K562 (cell line): Measurements from ENCODE around the gene LMNA. TPM values are rescaled to one million over a fixed set of nuclear protein-coding genes. Genes with fewer than 3 reads are reported as not detected.

Source experiments
- CBX5 ChIP-seq: IDR thresholded peaks from 2 replicates; pipeline ENCODE4 v1.6.1; 2014; ENCODE audit warnings: low read depth, borderline replicate concordance
- CHD1 ChIP-seq: fragments of 200-600 bp; sonication (generic); IDR thresholded peaks from one replicate; pipeline ENCODE4 v1.6.1; 2012; ENCODE audit warnings: mild to moderate bottlenecking, moderate library complexity, low read length, inconsistent platforms
- ELF4 ChIP-seq: fragments of 450-650 bp; formaldehyde crosslinking; IDR thresholded peaks from 2 replicates; pipeline ENCODE4 v1.4.0; 2022; ENCODE audit warnings: missing genetic modification characterization
- HMG20B ChIP-seq: fragments of 250-450 bp; sonication (Bioruptor Pico); IDR thresholded peaks from 2 replicates; pipeline ENCODE4 v1.5.0; 2021; ENCODE audit warnings: mild to moderate bottlenecking
- ILF3 ChIP-seq: fragments of 450-650 bp; IDR thresholded peaks from 2 replicates; pipeline ENCODE4 v1.6.1; 2018; ENCODE audit warnings: antibody characterized with exemption, mild to moderate bottlenecking, moderate library complexity, borderline replicate concordance
- L3MBTL2 ChIP-seq: fragments of 450-650 bp; IDR thresholded peaks from 2 replicates; pipeline ENCODE4 v1.6.1; 2016; ENCODE audit warnings: mild to moderate bottlenecking, moderate library complexity
- MCM7 ChIP-seq, 2 experiments: fragments of 450-650 bp; IDR thresholded peaks; 2 replicates each; pipeline ENCODE4 v1.6.1; 2016 to 2018
- MYNN ChIP-seq, 2 experiments: sonication (generic); formaldehyde crosslinking in 1 of 2; IDR thresholded peaks; 2 replicates each; pipeline versions ENCODE4 v1.5.0 to v1.6.1; 2016 to 2020; ENCODE audit warnings: antibody characterized with exemption in 1 of 2, missing genetic modification reagents in 1 of 2
- NUFIP1 ChIP-seq: fragments of 450-650 bp; IDR thresholded peaks from 2 replicates; pipeline ENCODE4 v1.6.1; 2018; ENCODE audit not compliant: partially characterized antibody
- RBM15 ChIP-seq: fragments of 200-400 bp; formaldehyde crosslinking; IDR thresholded peaks from 2 replicates; pipeline ENCODE4 v1.6.1; 2018; ENCODE audit warnings: mild to moderate bottlenecking, low read length, moderate library complexity; ENCODE audit not compliant: insufficient read depth
- RFX7 ChIP-seq: fragments of 250-450 bp; sonication (Bioruptor Pico); IDR thresholded peaks from 2 replicates; pipeline ENCODE4 v1.5.1; 2021; ENCODE audit warnings: mild to moderate bottlenecking
- STAT6 ChIP-seq: sonication (generic); formaldehyde crosslinking; IDR thresholded peaks from 2 replicates; pipeline ENCODE4 v1.8.1; 2023; ENCODE audit warnings: mild to moderate bottlenecking, missing genetic modification reagents
- TFAM ChIP-seq: fragments of 250-450 bp; sonication (Bioruptor Pico); conservative IDR thresholded peaks from 2 replicates; pipeline ENCODE4 v1.5.0; 2021; ENCODE audit warnings: mild to moderate bottlenecking, moderate library complexity
- UBTF ChIP-seq, 2 experiments: IDR thresholded peaks; 2 replicates each; pipeline ENCODE4 v1.6.1; 2012; ENCODE audit warnings: improper control_type of control experiment in 2 of 2, low read depth in 2 of 2, low read length in 2 of 2, borderline replicate concordance in 1 of 2
- ZNF282 ChIP-seq: sonication (generic); formaldehyde crosslinking; IDR thresholded peaks from 2 replicates; pipeline ENCODE4 v1.8.1; 2023; ENCODE audit warnings: missing genetic modification reagents
- ZNF518B ChIP-seq: fragments of 250-450 bp; sonication (Bioruptor Pico); IDR thresholded peaks from 2 replicates; pipeline ENCODE4 v1.5.0; 2021; ENCODE audit warnings: mild to moderate bottlenecking, moderate library complexity
- ZNF644 ChIP-seq: fragments of 200-800 bp; sonication (Bioruptor generic); IDR thresholded peaks from 2 replicates; pipeline ENCODE4 v1.6.1; 2016; ENCODE audit warnings: low read depth, missing genetic modification characterization, missing compliant biosample characterization
- polyA plus RNA-seq, 8 experiments: library from polyadenylated mRNA; depleted of rRNA in 4 of 8; stranded (reverse) in 5 of 8; unstranded in 3 of 8; fragments of >200 nt; fragmentation: Nextera tagmentation in 2 of 8; fragmentation: Illumina TruSeq in 1 of 8; extraction: Ambion mirVana in 2 of 8; extraction: Trizol in 1 of 8; gene quantifications; 2 replicates each; pipeline versions ENCODE4 v1.2.1 to v1.2.3, GENCODE V29; 2011 to 2014; ENCODE audit warnings: inconsistent platforms in 1 of 8, missing spikeins in 1 of 8
- total RNA-seq, 7 experiments: library from RNA; depleted of rRNA in 6 of 7; stranded (reverse); fragments of >200 nt in 6 of 7; fragmentation: Illumina TruSeq in 2 of 7; extraction: Trizol in 2 of 7; gene quantifications; 2 replicates each; pipeline versions ENCODE4 v1.2.1 to v1.2.3, GENCODE V29; 2011 to 2021; ENCODE audit warnings: low replicate concordance in 1 of 7
- TF ChIP-seq, protein P1 (sequence below): fragments of 200-400 bp; formaldehyde crosslinking; IDR thresholded peaks from 2 replicates; pipeline ENCODE4 v1.6.1; 2017; ENCODE audit warnings: mild to moderate bottlenecking, low read depth, low read length, moderate library complexity

LMNA gene
- total and polyA plus RNA-seq, 9 of the 15 experiments (the other 6 are each of a cell fraction or from before 2014, with no cell fraction given) = 1.00 to 347 (median 88.2) TPM

GRCh38 chr1:156114919-156115513, 505 bp downstream of the LMNA start (continued):
- no peak for TF ChIP-seq CBX5
- TF ChIP-seq HMG20B (CRISPR knock-in tag) = no peak
- TF ChIP-seq RBM15 = no peak
- no peak for TF ChIP-seq MYNN (IDR thresholded peaks at IDR 0.05)
- TF ChIP-seq MYNN (CRISPR knock-in tag; IDR thresholded peaks at IDR 0.05) = no peak
- TF ChIP-seq ILF3 = no peak
- no peak for TF ChIP-seq NUFIP1
- TF ChIP-seq TFAM = no peak
- peak; percentile 22; the same call in 1 of the 2 replicates for TF ChIP-seq ELF4
- peak; percentile 18; the same call in 1 of the 2 replicates for TF ChIP-seq L3MBTL2
- peak; percentile 80 to 94; a peak in 3 of 4 replicates for TF ChIP-seq UBTF (IDR thresholded peaks at IDR 0.05; ENCODE audit: borderline replicate concordance in 1 of 2, low read depth in 2 of 2, low read length in 2 of 2)
- 0 out of 2 replicates have a peak, but pooled peaks have one; percentile 15 for TF ChIP-seq ZNF282 (CRISPR knock-in tag)
- TF ChIP-seq STAT6 = peak; percentile 92; the same call in 1 of the 2 replicates
- TF ChIP-seq CHD1 = peak; percentile 100
- no peak for TF ChIP-seq RFX7 (CRISPR knock-in tag)
- TF ChIP-seq ZNF518B (CRISPR knock-in tag) = no peak
- TF ChIP-seq ZNF644 = no peak
- TF ChIP-seq MCM7 (IDR thresholded peaks at IDR 0.05) = no peak
- TF ChIP-seq, protein P1, sequence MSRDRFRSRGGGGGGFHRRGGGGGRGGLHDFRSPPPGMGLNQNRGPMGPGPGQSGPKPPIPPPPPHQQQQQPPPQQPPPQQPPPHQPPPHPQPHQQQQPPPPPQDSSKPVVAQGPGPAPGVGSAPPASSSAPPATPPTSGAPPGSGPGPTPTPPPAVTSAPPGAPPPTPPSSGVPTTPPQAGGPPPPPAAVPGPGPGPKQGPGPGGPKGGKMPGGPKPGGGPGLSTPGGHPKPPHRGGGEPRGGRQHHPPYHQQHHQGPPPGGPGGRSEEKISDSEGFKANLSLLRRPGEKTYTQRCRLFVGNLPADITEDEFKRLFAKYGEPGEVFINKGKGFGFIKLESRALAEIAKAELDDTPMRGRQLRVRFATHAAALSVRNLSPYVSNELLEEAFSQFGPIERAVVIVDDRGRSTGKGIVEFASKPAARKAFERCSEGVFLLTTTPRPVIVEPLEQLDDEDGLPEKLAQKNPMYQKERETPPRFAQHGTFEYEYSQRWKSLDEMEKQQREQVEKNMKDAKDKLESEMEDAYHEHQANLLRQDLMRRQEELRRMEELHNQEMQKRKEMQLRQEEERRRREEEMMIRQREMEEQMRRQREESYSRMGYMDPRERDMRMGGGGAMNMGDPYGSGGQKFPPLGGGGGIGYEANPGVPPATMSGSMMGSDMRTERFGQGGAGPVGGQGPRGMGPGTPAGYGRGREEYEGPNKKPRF = no peak
